Measurements from ENCODE around the gene PPP1R3D. TPM values are rescaled to one million over a fixed set of nuclear protein-coding genes. Genes with fewer than 3 reads are reported as not detected.

The PPP1R3D gene
- total RNA-seq, 4 donors from 2014 or later = 5.1 to 8.7 (median 6.8) TPM

GRCh38 chr20:59933296-59933848 lies 6.7 kb downstream of the PPP1R3D start, which contains the start of gene SYCP2:
Gene SYCP2, minus strand, starts transcription at chr20:59933637. Its CDS starts 11,224 bp downstream, at chr20:59922413.
- TF ChIP-seq, protein P1, sequence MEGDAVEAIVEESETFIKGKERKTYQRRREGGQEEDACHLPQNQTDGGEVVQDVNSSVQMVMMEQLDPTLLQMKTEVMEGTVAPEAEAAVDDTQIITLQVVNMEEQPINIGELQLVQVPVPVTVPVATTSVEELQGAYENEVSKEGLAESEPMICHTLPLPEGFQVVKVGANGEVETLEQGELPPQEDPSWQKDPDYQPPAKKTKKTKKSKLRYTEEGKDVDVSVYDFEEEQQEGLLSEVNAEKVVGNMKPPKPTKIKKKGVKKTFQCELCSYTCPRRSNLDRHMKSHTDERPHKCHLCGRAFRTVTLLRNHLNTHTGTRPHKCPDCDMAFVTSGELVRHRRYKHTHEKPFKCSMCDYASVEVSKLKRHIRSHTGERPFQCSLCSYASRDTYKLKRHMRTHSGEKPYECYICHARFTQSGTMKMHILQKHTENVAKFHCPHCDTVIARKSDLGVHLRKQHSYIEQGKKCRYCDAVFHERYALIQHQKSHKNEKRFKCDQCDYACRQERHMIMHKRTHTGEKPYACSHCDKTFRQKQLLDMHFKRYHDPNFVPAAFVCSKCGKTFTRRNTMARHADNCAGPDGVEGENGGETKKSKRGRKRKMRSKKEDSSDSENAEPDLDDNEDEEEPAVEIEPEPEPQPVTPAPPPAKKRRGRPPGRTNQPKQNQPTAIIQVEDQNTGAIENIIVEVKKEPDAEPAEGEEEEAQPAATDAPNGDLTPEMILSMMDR (IDR thresholded peaks at IDR 0.05; ENCODE audit: low read depth) = no peak

GRCh38 chr20:59932616-59933295 lies 7.3 kb downstream of the PPP1R3D start:
- TF ChIP-seq, protein P1 (IDR thresholded peaks at IDR 0.05; ENCODE audit: low read depth) = no peak

DNA sequence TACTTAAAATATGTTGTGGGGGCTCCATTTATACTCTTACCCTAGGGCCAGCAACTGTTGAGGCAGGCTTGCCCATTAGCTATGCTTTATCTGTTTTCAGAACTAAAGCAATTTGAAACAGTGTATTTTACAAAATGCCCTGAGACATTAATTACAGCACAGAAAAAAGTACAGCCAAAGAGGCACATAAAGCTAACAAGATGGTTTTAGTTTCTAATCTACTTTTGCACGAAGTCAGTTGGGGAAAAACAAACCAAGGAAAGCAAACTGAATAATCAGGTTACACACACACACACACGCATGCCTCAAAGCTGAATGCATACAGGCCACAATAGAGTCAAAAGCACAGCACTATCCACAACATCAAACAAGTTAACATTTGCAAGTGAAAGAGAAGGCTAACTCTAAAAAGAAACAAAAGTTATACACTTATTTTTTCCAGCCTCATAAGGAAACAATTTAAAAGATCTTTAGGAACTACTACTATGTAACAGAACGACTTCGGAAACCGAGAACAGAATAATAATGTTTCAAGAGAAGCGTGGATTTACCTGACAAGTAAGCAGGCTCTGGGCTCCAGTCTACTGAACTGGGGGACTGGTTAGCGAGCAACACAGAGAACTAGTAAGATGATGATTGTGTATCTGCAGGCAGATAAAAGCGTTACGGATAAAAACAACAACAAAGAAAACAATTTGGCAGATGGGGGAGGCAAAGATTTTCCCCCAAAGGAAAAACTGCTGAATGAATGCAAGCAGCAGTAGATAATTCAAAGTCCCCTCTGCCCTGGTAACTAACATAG lies 8.4 kb downstream of the PPP1R3D start:
- TF ChIP-seq, protein P1 (IDR thresholded peaks at IDR 0.05; ENCODE audit: low read depth) = no peak

DNA sequence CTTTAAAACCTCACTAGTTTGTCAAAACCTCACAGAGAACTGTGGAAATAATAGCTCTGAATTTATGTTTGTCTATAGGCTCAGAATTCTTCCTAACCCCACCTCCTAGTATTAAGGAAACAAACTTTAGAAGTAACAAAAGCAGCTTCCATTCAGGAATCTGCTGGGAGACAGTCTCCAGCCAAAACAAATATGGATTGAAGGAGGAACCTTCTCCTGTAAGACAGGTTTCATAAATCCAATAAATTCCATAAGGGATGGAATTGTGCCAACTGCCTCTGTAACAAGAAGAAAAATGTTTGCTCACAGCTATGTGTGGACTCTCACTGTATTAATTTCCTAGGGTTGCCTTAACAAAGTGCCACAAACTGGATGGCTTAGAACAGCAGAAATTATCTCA lies 14.2 kb downstream of the PPP1R3D start:
- TF ChIP-seq, protein P1 (IDR thresholded peaks at IDR 0.05; ENCODE audit: low read depth) = no peak

GRCh38 chr20:59925359-59925758 lies 14.7 kb downstream of the PPP1R3D start:
- TF ChIP-seq, protein P1 (IDR thresholded peaks at IDR 0.05; ENCODE audit: low read depth) = no peak

- TF ChIP-seq, protein P1 (IDR thresholded peaks at IDR 0.05; ENCODE audit: low read depth) = no peak
These were observed 16.6 kb downstream of the PPP1R3D start for GRCh38 chr20:59923514-59923913.

DNA sequence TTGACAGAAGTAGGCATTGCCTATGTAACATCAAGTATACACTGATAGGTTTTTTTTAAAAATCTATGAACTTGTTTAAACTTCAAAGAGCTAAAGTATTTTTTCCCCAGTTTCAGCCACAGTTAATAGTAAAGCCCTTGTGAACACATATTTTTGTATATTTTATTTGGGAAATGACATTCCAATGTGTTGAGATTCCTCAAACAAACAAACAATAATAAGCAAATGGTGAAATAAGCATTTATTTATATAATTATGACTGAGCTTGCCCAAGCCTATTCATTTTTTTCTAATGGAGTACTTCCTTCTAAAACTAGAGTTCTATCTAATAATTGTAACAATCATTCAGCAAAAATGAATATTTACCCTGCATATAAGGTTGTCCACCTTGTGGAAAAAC lies 19.2 kb downstream of the PPP1R3D start:
- TF ChIP-seq, protein P1 (IDR thresholded peaks at IDR 0.05; ENCODE audit: low read depth) = no peak
